H9 (cell line): ENCODE results near the gene ATG12. TPM values are rescaled to one million over a fixed set of nuclear protein-coding genes. Genes with fewer than 3 reads are reported as not detected.

Experiments
- DNase-seq: peaks from one replicate; pipeline ENCODE4 v3.0.0-alpha.2; 2017
- H2AFZ ChIP-seq: one replicate; pipeline ENCODE4 v1.6.1; 2013; ENCODE audit warnings: mild to moderate bottlenecking, low read length, control low read depth, moderate library complexity
- H2AK5ac ChIP-seq: 2 replicates; pipeline ENCODE4 v1.6.1; 2013; ENCODE audit warnings: low read length, control low read depth, mixed read lengths; ENCODE audit not compliant: insufficient read length
- H2BK120ac ChIP-seq: one replicate; pipeline ENCODE4 v1.6.1; 2013; ENCODE audit warnings: low read depth, mild to moderate bottlenecking, low read length, control low read depth, inconsistent platforms; ENCODE audit not compliant: poor library complexity, severe bottlenecking
- H2BK12ac ChIP-seq: 2 replicates; pipeline ENCODE4 v1.6.1; 2013; ENCODE audit warnings: low read length, control low read depth, mixed read lengths, low read depth; ENCODE audit not compliant: insufficient read length
- H2BK15ac ChIP-seq: 2 replicates; pipeline ENCODE4 v1.6.1; 2013; ENCODE audit warnings: low read depth, low read length, control low read depth
- H2BK20ac ChIP-seq: one replicate; pipeline ENCODE4 v1.6.1; 2013; ENCODE audit warnings: low read depth, mild to moderate bottlenecking, low read length, control low read depth, inconsistent platforms; ENCODE audit not compliant: poor library complexity, severe bottlenecking
- H2BK5ac ChIP-seq: 2 replicates; pipeline ENCODE4 v1.6.1; 2013; ENCODE audit warnings: low read length, control low read depth, mixed read lengths; ENCODE audit not compliant: insufficient read length
- H3K14ac ChIP-seq: 2 replicates; pipeline ENCODE4 v1.6.1; 2013; ENCODE audit warnings: low read length, control low read depth; ENCODE audit not compliant: insufficient read depth
- H3K18ac ChIP-seq: 2 replicates; pipeline ENCODE4 v1.6.1; 2013; ENCODE audit warnings: low read depth, mild to moderate bottlenecking, mixed read lengths, low read length, control low read depth; ENCODE audit not compliant: insufficient read length
- H3K23ac ChIP-seq: 2 replicates; pipeline ENCODE4 v1.6.1; 2013; ENCODE audit warnings: low read length, control low read depth, mixed read lengths, low read depth; ENCODE audit not compliant: insufficient read length
- H3K23me2 ChIP-seq: 2 replicates; pipeline ENCODE4 v1.6.1; 2013; ENCODE audit warnings: low read depth, mild to moderate bottlenecking, mixed read lengths, low read length, control low read depth; ENCODE audit not compliant: insufficient read length, poor library complexity, severe bottlenecking
- H3K27ac ChIP-seq: 2 replicates; pipeline ENCODE4 v1.5.1; 2013; ENCODE audit warnings: low read length, control low read depth, mixed read lengths, low read depth; ENCODE audit not compliant: insufficient read length
- H3K27me3 ChIP-seq: 2 replicates; pipeline ENCODE4 v1.6.1; 2013; ENCODE audit warnings: low read length, control low read depth, inconsistent platforms; ENCODE audit not compliant: insufficient read depth
- H3K4ac ChIP-seq: 2 replicates; pipeline ENCODE4 v1.6.1; 2013; ENCODE audit warnings: low read depth, mild to moderate bottlenecking, control low read depth, inconsistent platforms, low read length, moderate library complexity
- H3K4me1 ChIP-seq: 2 replicates; pipeline ENCODE4 v1.6.1; 2013; ENCODE audit warnings: low read length, control low read depth, inconsistent platforms; ENCODE audit not compliant: insufficient read depth
- H3K4me2 ChIP-seq: 2 replicates; pipeline ENCODE4 v1.6.1; 2013; ENCODE audit warnings: low read length, control low read depth, mixed read lengths; ENCODE audit not compliant: insufficient read length, insufficient read depth
- H3K56ac ChIP-seq: 2 replicates; pipeline ENCODE4 v1.6.1; 2013; ENCODE audit warnings: low read depth, mild to moderate bottlenecking, mixed read lengths, low read length, control low read depth; ENCODE audit not compliant: insufficient read length
- H3K79me1 ChIP-seq: 2 replicates; pipeline ENCODE4 v1.6.1; 2013; ENCODE audit warnings: low read depth, mild to moderate bottlenecking, moderate library complexity, low read length, control low read depth, inconsistent platforms; ENCODE audit not compliant: insufficient read depth, poor library complexity, severe bottlenecking
- H3K79me2 ChIP-seq: 2 replicates; pipeline ENCODE4 v1.6.1; 2013; ENCODE audit warnings: low read length, control low read depth, inconsistent platforms; ENCODE audit not compliant: insufficient read depth
- H3K9ac ChIP-seq: 2 replicates; pipeline ENCODE4 v1.6.1; 2013; ENCODE audit warnings: low read length, control low read depth, mixed read lengths; ENCODE audit not compliant: insufficient read length; ENCODE audit errors: extremely low read depth
- H3K9me3 ChIP-seq: one replicate; pipeline ENCODE4 v1.6.1; 2013; ENCODE audit warnings: low read depth, low read length, inconsistent platforms; ENCODE audit not compliant: control insufficient read depth
- H3T11ph ChIP-seq: one replicate; pipeline ENCODE4 v1.6.1; 2013; ENCODE audit warnings: mild to moderate bottlenecking, low read length, control low read depth, inconsistent platforms
- H4K20me1 ChIP-seq: one replicate; pipeline ENCODE4 v1.6.1; 2013; ENCODE audit not compliant: control insufficient read depth, insufficient read length, insufficient read depth
- H4K5ac ChIP-seq: 2 replicates; pipeline ENCODE4 v1.6.1; 2013; ENCODE audit warnings: low read depth, mild to moderate bottlenecking, mixed read lengths, low read length, control low read depth; ENCODE audit not compliant: insufficient read length
- H4K8ac ChIP-seq: replicated peaks from 2 replicates; pipeline ENCODE4 v1.6.1; 2013; ENCODE audit warnings: low read length, control low read depth, mixed read lengths, low read depth; ENCODE audit not compliant: insufficient read length
- H4K91ac ChIP-seq: 2 replicates; pipeline ENCODE4 v1.6.1; 2013; ENCODE audit warnings: low read depth, mild to moderate bottlenecking, moderate library complexity, mixed read lengths, low read length, control low read depth; ENCODE audit not compliant: insufficient read length
- H3K27ac Mint-ChIP-seq, 3 experiments: 2 replicates in 2 of 3; 3 replicates in 1 of 3; pipeline ENCODE4 v1.8.0; 2020 to 2021; ENCODE audit warnings: mixed read lengths in 3 of 3, mild to moderate bottlenecking in 1 of 3, moderate library complexity in 1 of 3
- H3K27me3 Mint-ChIP-seq: 2 replicates; pipeline ENCODE4 v1.8.0; 2021; ENCODE audit warnings: low read depth, mild to moderate bottlenecking, moderate library complexity, mixed read lengths
- H3K36me3 Mint-ChIP-seq, 3 experiments: 2 replicates in 2 of 3; 3 replicates in 1 of 3; pipeline ENCODE4 v1.8.0; 2020 to 2021; ENCODE audit warnings: low read depth in 3 of 3, mixed read lengths in 3 of 3; ENCODE audit not compliant: insufficient read depth in 1 of 3
- H3K4me1 Mint-ChIP-seq, 2 experiments: 2 replicates each; pipeline ENCODE4 v1.8.0; 2020; ENCODE audit warnings: mixed read lengths in 2 of 2
- H3K4me3 Mint-ChIP-seq, 2 experiments: 2 replicates in 1 of 2; 3 replicates in 1 of 2; pipeline ENCODE4 v1.8.0; 2020 to 2021; ENCODE audit warnings: mild to moderate bottlenecking in 2 of 2, mixed read lengths in 2 of 2, moderate library complexity in 1 of 2
- H3K9me3 Mint-ChIP-seq, 2 experiments: 2 replicates in 1 of 2; 3 replicates in 1 of 2; pipeline ENCODE4 v1.8.0; 2020; ENCODE audit warnings: mild to moderate bottlenecking in 2 of 2, mixed read lengths in 2 of 2, moderate library complexity in 1 of 2
- CTCF ChIP-seq: fragments of 200-600 bp; sonication (generic); conservative IDR thresholded peaks from 3 replicates; pipeline ENCODE4 v1.8.0; 2021; ENCODE audit warnings: antibody characterized with exemption, mild to moderate bottlenecking
- WGBS: extraction: QIAGEN DNeasy Blood & Tissue Kit; methylation state at CpG from one replicate; pipeline ENCODE4 v1.1.7; 2013; ENCODE audit warnings: missing lambda C conversion rate, low lambda C conversion rate, mixed read lengths; ENCODE audit not compliant: insufficient read length; ENCODE audit errors: extremely low coverage; 5-methylcytosine and 5-hydroxymethylcytosine counted together
- total RNA-seq: library from RNA; stranded (reverse); gene quantifications from 2 replicates; pipeline ENCODE4 v1.2.1, GENCODE V29; 2021

Gene ATG12
- total RNA-seq, 1 experiment from 2014 or later = 52.9 TPM

GRCh38 chr5:115800108-115800507 is 41.3 kb downstream of the ATG12 start:
- no peaks in the 10 kb centered on the region for H3K23me2 ChIP-seq
- no peaks in the 10 kb centered on the region for H3K9me3 ChIP-seq
- no peak overlapping the region for H2BK20ac ChIP-seq
- peaks cover 2 to 11% (median 4%) of the 10 kb centered on the region in 3 experiments; a peak in 4 of 7 replicates for H3K36me3 Mint-ChIP-seq
- no peak overlapping the region for H3K4ac ChIP-seq
- WGBS = no CpG with 5 or more reads among the region's 2 CpGs
- no peaks in the 10 kb centered on the region for H3K27me3 Mint-ChIP-seq
- no peak overlapping the region for H2BK5ac ChIP-seq
- no peak overlapping the region for H3K9ac ChIP-seq
- no peak overlapping the region for H3K18ac ChIP-seq
- H3K56ac ChIP-seq = no peak overlapping the region
- no peaks in the 10 kb centered on the region for H3K4me1 ChIP-seq
- no peak overlapping the region for H4K8ac ChIP-seq
- no peak overlapping the region for H2BK120ac ChIP-seq
- no peak overlapping the region for H3K23ac ChIP-seq
- no peaks in the 10 kb centered on the region for H3K27me3 ChIP-seq
- H2AFZ ChIP-seq = no peak overlapping the region
- H4K20me1 ChIP-seq = no peaks in the 10 kb centered on the region
- no peak overlapping the region for H4K5ac ChIP-seq
- H2AK5ac ChIP-seq = no peak overlapping the region
- no peak overlapping the region for H3K27ac Mint-ChIP-seq
- DNase-seq = no peak
- no peak overlapping the region for H3T11ph ChIP-seq
- no peak overlapping the region for H4K91ac ChIP-seq
- H3K4me3 Mint-ChIP-seq = no peak overlapping the region
- no peaks in the 10 kb centered on the region for H3K4me1 Mint-ChIP-seq
- no peak overlapping the region for H3K14ac ChIP-seq
- no peaks in the 10 kb centered on the region for H3K79me1 ChIP-seq
- H2BK15ac ChIP-seq = no peak overlapping the region
- no peak overlapping the region for H2BK12ac ChIP-seq
- no peaks in the 10 kb centered on the region for H3K9me3 Mint-ChIP-seq
- no peak overlapping the region for H3K27ac ChIP-seq
- no peak for TF ChIP-seq CTCF
- no peak overlapping the region for H3K4me2 ChIP-seq
- H3K79me2 ChIP-seq = no peaks in the 10 kb centered on the region
